CD8-positive, alpha-beta memory T cell (primary cell): ENCODE measurements around the gene SYTL2. TPM values are rescaled to one million over a fixed set of nuclear protein-coding genes. Genes with fewer than 3 reads are reported as not detected.
"Not testable (repeated sequence)": the region's sequence is repeated elsewhere in the genome, so short reads cannot be mapped to it uniquely, and the experiment has no call there.

Experiments used
- CTCF ChIA-PET: fragments of 350-600 bp; sonication (Branson Sonifier 250); formaldehyde crosslinking; loops from one replicate; lab custom pipeline; 2021; ENCODE audit warnings: antibody characterized with exemption; lab: Charles Lee
- POLR2A ChIA-PET: fragments of 350-600 bp; sonication (Branson Sonifier 250); formaldehyde crosslinking; loops from one replicate; lab custom pipeline; 2021; ENCODE audit warnings: antibody characterized with exemption; lab: Charles Lee
- DNase-seq, 5 donors: peaks; one replicate each; pipeline versions ENCODE4 v3.0.0 to v3.0.0-alpha.2; 2020 to 2022; ENCODE audit warnings: mixed read lengths in 1 of 5
- H3K27ac ChIP-seq: one replicate; pipeline ENCODE4 v1.7.0; 2013; ENCODE audit warnings: low read depth, mild to moderate bottlenecking, low read length, moderate library complexity
- H3K27me3 ChIP-seq: 2 replicates; pipeline ENCODE4 v1.7.0; 2013; ENCODE audit warnings: low read length, mild to moderate bottlenecking; ENCODE audit not compliant: insufficient read depth, poor library complexity, severe bottlenecking
- H3K36me3 ChIP-seq: 2 replicates; pipeline ENCODE4 v1.7.0; 2013; ENCODE audit warnings: mild to moderate bottlenecking, low read length, moderate library complexity; ENCODE audit not compliant: insufficient read depth
- H3K4me1 ChIP-seq: 2 replicates; pipeline ENCODE4 v1.7.0; 2013; ENCODE audit warnings: mild to moderate bottlenecking, low read length, moderate library complexity; ENCODE audit not compliant: insufficient read depth
- H3K4me3 ChIP-seq: 2 replicates; pipeline ENCODE4 v1.7.0; 2013; ENCODE audit warnings: mild to moderate bottlenecking, low read length
- H3K9me3 ChIP-seq: 2 replicates; pipeline ENCODE4 v1.7.0; 2013; ENCODE audit warnings: mild to moderate bottlenecking, low read length
- H3K27ac Mint-ChIP-seq, 8 donors: one replicate each; pipeline ENCODE4 v1.8.0; 2020 to 2021; ENCODE audit warnings: mixed read lengths in 8 of 8, mild to moderate bottlenecking in 6 of 8, inconsistent platforms in 3 of 8, moderate library complexity in 3 of 8
- H3K27me3 Mint-ChIP-seq, 2 donors: one replicate each; pipeline ENCODE4 v1.8.0; 2020 to 2021; ENCODE audit warnings: mixed read lengths in 2 of 2, mild to moderate bottlenecking in 1 of 2, moderate library complexity in 1 of 2
- H3K36me3 Mint-ChIP-seq, 3 donors: one replicate each; pipeline ENCODE4 v1.8.0; 2020 to 2021; ENCODE audit warnings: mixed read lengths in 3 of 3, inconsistent platforms in 1 of 3, mild to moderate bottlenecking in 1 of 3
- H3K4me1 Mint-ChIP-seq, 3 donors: one replicate each; pipeline ENCODE4 v1.8.0; 2020 to 2021; ENCODE audit warnings: mixed read lengths in 3 of 3, inconsistent platforms in 1 of 3, mild to moderate bottlenecking in 1 of 3
- H3K4me3 Mint-ChIP-seq, 7 donors: one replicate each; pipeline ENCODE4 v1.8.0; 2020 to 2021; ENCODE audit warnings: mixed read lengths in 7 of 7, mild to moderate bottlenecking in 6 of 7, moderate library complexity in 4 of 7, inconsistent platforms in 2 of 7
- H3K9me3 Mint-ChIP-seq, 5 donors: one replicate each; pipeline ENCODE4 v1.8.0; 2020 to 2022; ENCODE audit warnings: mixed read lengths in 5 of 5, mild to moderate bottlenecking in 3 of 5, moderate library complexity in 2 of 5, inconsistent platforms in 1 of 5
- polyA plus RNA-seq: library from polyadenylated mRNA; unstranded; fragments of 300-500 nt; fragmentation: Illumina TruSeq; gene quantifications from one replicate; pipeline ENCODE4 v1.2.3, GENCODE V29; 2021
- total RNA-seq, 2 experiments: library from RNA; stranded (reverse); gene quantifications; one replicate each; pipeline ENCODE4 v1.2.3, GENCODE V29; 2021

SYTL2 gene
- total and polyA plus RNA-seq, 3 experiments from 2014 or later = 12.4 to 52.3 (median 13.2) TPM

- H3K9me3 ChIP-seq, H3K36me3 Mint-ChIP-seq, H3K4me3 ChIP-seq, H3K27ac Mint-ChIP-seq, H3K27ac ChIP-seq, POLR2A ChIA-PET, H3K27me3 ChIP-seq, DNase-seq, H3K27me3 Mint-ChIP-seq, H3K9me3 Mint-ChIP-seq, H3K4me1 ChIP-seq, H3K36me3 ChIP-seq: not testable (repeated sequence)
- CTCF ChIA-PET = interaction anchor here (0.7 to 2.2 kb wide), 5 partner anchors 28 to 755 kb away, joined by 3 to 28 read pairs (median 6); no protein-coding TSS in a partner anchor
- H3K4me3 Mint-ChIP-seq = peak overlapping the region in 1 of 7 donors; percentile 61
- peaks cover 9 to 15% (median 11%) of the 10 kb centered on the region in 3 donors for H3K4me1 Mint-ChIP-seq
These were observed 42.6 kb upstream of the SYTL2 start for GRCh38 chr11:85853541-85853940.

DNA sequence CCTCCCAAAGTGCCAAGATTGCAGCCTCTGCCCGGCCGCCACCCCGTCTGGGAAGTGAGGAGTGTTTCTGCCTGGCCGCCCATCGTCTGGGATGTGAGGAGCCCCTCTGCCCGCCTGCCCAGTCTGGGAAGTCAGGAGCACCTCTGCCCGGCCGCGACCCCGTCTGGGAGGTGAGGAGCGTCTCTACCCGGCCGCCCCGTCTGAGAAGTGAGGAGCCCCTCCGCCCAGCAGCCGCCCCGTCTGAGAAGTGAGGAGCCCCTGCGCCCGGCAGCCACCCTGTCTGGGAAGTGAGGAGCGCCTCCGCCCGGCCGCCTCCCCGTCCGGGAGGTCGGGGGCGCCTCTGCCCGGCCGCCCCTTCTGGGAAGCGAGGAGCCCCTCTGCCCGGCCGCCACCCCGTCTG lies 41.8 kb upstream of the SYTL2 start:
- H3K36me3 ChIP-seq, H3K27me3 ChIP-seq, H3K27ac Mint-ChIP-seq, H3K36me3 Mint-ChIP-seq, H3K27ac ChIP-seq, H3K9me3 ChIP-seq, H3K9me3 Mint-ChIP-seq, H3K4me3 ChIP-seq, H3K4me3 Mint-ChIP-seq, POLR2A ChIA-PET, H3K4me1 ChIP-seq, H3K27me3 Mint-ChIP-seq, CTCF ChIA-PET, DNase-seq: not testable (repeated sequence)
- H3K4me1 Mint-ChIP-seq = peaks cover 9 to 15% (median 11%) of the 10 kb centered on the region in 3 donors

GRCh38 chr11:85848556-85848955 lies 37.6 kb upstream of the SYTL2 start:
- no peaks in the 10 kb centered on the region for H3K4me1 ChIP-seq
- H3K36me3 Mint-ChIP-seq = peaks cover 0 to 4% (median 0%) of the 10 kb centered on the region in 3 donors
- H3K27me3 ChIP-seq = no peaks in the 10 kb centered on the region
- H3K27me3 Mint-ChIP-seq = no peaks in the 10 kb centered on the region
- H3K36me3 ChIP-seq = no peaks in the 10 kb centered on the region
- POLR2A ChIA-PET = no interaction called here
- peak overlapping the region in 1 of 8 donors; percentile 23 for H3K27ac Mint-ChIP-seq
- H3K4me1 Mint-ChIP-seq = no peaks in the 10 kb centered on the region
- CTCF ChIA-PET = no interaction called here
- no peak for DNase-seq
- H3K4me3 Mint-ChIP-seq = no peak overlapping the region
- no peaks in the 10 kb centered on the region for H3K9me3 ChIP-seq
- no peak overlapping the region for H3K27ac ChIP-seq
- peaks cover 0 to 5% (median 0%) of the 10 kb centered on the region in 5 donors for H3K9me3 Mint-ChIP-seq
- no peak overlapping the region for H3K4me3 ChIP-seq

DNA sequence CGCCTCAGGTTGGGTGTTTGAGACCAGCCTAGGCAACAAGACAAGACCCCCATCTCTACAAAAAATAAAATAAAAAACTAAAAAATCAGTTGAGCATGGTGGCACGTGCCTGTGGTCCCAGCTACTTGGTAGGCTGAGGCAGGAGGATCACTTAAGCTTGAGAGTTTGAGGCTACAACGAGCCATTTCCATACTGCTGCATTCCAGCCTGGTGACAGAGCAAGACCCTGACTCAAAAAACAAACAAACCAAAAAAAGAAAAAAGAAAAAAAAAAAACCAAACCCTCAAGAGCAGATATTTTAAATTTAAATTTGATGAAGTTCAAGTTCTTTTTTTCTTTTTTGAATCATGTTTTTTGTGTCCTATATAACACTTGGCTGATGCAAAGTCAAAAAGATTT lies 37.1 kb upstream of the SYTL2 start:
- Mint-ChIP-seq H3K27ac (no peak overlapping the region), H3K9me3 (peaks cover 0 to 5% (median 0%) of the 10 kb centered on the region in 5 donors), H3K27me3 (no peaks in the 10 kb centered on the region), H3K4me3 (no peak overlapping the region), H3K4me1 (no peaks in the 10 kb centered on the region), H3K36me3 (peaks cover 0 to 4% (median 0%) of the 10 kb centered on the region in 3 donors)
- POLR2A ChIA-PET = no interaction called here
- CTCF ChIA-PET = no interaction called here
- Histone ChIP-seq H3K9me3 (no peaks in the 10 kb centered on the region), H3K36me3 (no peaks in the 10 kb centered on the region), H3K4me3 (no peak overlapping the region), H3K27me3 (no peaks in the 10 kb centered on the region), H3K27ac (no peak overlapping the region), H3K4me1 (no peaks in the 10 kb centered on the region)
- DNase-seq = no peak

GRCh38 chr11:85847436-85847835 lies 36.5 kb upstream of the SYTL2 start:
- Mint-ChIP-seq H3K36me3 (peaks cover 0 to 4% (median 2%) of the 10 kb centered on the region in 3 donors), H3K27ac (no peak overlapping the region), H3K4me1 (peaks cover 0 to 1% (median 0%) of the 10 kb centered on the region in 3 donors), H3K9me3 (peaks cover 0 to 5% (median 0%) of the 10 kb centered on the region in 5 donors), H3K4me3 (no peak overlapping the region), H3K27me3 (no peaks in the 10 kb centered on the region)
- DNase-seq = no peak
- Histone ChIP-seq H3K4me3 (no peak overlapping the region), H3K36me3 (no peaks in the 10 kb centered on the region), H3K9me3 (no peaks in the 10 kb centered on the region), H3K27ac (no peak overlapping the region), H3K4me1 (no peaks in the 10 kb centered on the region), H3K27me3 (no peaks in the 10 kb centered on the region)
- ChIA-PET POLR2A (interaction anchor here (1.1 kb wide), 1 partner anchor 184 kb away, joined by 7 read pairs; no protein-coding TSS in a partner anchor), CTCF (no interaction called here)

DNA sequence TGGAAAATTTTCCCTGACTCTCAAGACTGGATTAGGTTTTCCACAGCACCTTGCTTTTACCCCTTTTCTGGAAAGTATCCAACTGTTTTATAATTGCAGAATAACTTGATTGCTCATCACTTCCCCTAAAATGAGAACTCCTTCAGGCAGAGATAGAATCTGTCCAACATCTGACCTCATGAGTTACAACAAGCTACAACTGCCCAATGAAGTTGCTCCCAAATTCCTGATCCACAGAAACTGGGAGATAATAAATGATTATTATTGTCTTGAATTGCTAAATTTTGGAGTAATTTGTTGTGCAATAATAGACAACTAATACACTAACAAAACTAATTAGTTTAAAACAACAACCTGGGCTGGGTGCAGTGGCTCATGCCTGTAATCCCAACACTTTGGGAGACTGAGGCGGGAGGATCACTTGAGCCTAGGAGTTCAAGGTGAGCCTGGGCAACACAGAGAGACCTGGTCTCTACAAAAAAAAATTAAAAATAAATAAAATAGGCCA lies 34.2 kb upstream of the SYTL2 start:
- peaks cover 0 to 1% (median 0%) of the 10 kb centered on the region in 3 donors for H3K4me1 Mint-ChIP-seq
- no peak overlapping the region for H3K4me3 Mint-ChIP-seq
- Histone ChIP-seq H3K36me3 (no peaks in the 10 kb centered on the region), H3K9me3 (no peaks in the 10 kb centered on the region), H3K4me1 (no peaks in the 10 kb centered on the region), H3K27me3 (no peaks in the 10 kb centered on the region), H3K27ac (no peak overlapping the region), H3K4me3 (no peak overlapping the region)
- no peaks in the 10 kb centered on the region for H3K27me3 Mint-ChIP-seq
- peaks cover 0 to 3% (median 2%) of the 10 kb centered on the region in 3 donors for H3K36me3 Mint-ChIP-seq
- ChIA-PET CTCF (interaction anchor here (1.0 to 2.2 kb wide), 2 partner anchors 10 to 158 kb away, joined by 7 to 15 read pairs; partner anchors contain the start of gene CCDC83), POLR2A (no interaction called here)
- H3K27ac Mint-ChIP-seq = no peak overlapping the region
- no peak for DNase-seq
- peaks cover 0 to 5% (median 0%) of the 10 kb centered on the region in 5 donors for H3K9me3 Mint-ChIP-seq

DNA sequence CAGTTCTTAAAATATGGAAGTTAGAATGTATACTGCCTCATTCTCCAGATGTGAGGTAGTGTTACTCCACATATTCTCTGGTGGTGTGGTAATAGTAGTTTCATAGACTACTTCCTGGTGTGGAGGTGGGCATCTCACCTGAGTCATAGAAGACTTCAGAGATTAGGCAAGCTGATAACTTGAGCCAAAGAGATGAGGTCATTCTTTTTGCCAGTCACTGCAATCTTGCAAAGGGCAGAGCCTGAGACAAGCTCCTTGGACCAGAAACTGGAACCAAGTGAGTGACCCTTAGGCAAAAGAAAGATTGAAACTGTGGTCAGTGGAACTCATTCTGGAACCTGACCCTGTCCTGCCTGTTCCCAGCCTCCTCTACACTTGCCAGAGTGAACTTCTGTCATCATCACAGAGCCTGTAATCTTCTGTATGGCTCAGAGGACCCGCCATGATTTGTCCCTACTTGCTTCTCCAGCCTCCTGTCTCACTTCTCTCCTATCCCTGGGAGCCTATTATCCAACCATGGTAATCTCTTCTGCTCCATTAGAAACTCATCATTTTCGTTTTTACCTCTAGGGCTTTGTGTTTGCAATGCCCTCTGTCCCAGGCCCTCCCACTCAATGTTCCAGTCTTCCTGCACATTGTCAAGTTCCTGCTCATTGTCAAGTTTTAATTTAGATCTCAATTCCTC lies 33.6 kb upstream of the SYTL2 start:
- H3K9me3 ChIP-seq = no peaks in the 10 kb centered on the region
- no peaks in the 10 kb centered on the region for H3K36me3 ChIP-seq
- H3K27ac ChIP-seq = no peak overlapping the region
- CTCF ChIA-PET = interaction anchor here (2.1 kb wide), 1 partner anchor 10 kb away, joined by 7 read pairs; the partner anchor contains the start of gene CCDC83
- H3K4me1 ChIP-seq = no peaks in the 10 kb centered on the region
- no peak for DNase-seq
- Mint-ChIP-seq H3K9me3 (peaks cover 0 to 5% (median 0%) of the 10 kb centered on the region in 5 donors), H3K27me3 (no peaks in the 10 kb centered on the region), H3K36me3 (peaks cover 0 to 3% (median 0%) of the 10 kb centered on the region in 3 donors), H3K4me3 (no peak overlapping the region), H3K4me1 (peaks cover 0 to 1% (median 0%) of the 10 kb centered on the region in 3 donors), H3K27ac (peak overlapping the region in 2 of 8 donors; percentile 4 to 62)
- POLR2A ChIA-PET = no interaction called here
- H3K27me3 ChIP-seq = no peaks in the 10 kb centered on the region
- H3K4me3 ChIP-seq = no peak overlapping the region

DNA sequence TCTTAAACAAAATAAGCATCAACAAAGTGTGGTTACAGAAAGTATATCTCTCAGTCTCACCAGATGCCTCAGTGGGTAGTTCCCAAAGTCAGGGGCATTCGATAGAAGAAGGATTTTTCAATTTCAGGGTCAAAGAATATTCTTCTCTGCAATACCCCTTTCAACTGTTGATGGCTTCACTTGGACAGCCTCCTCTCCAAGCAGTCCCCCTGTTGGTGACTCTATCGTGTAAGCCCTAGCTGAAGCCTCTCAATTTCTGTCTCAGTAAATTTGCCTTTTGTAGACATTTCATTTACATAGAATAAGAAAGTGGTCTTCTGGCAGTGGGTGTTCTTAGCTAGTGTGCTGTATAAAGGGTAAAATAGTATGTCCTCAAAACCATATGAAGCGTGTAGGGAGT lies 33.0 kb upstream of the SYTL2 start:
- H3K4me3 ChIP-seq = no peak overlapping the region
- no peak overlapping the region for H3K27ac ChIP-seq
- Mint-ChIP-seq H3K27me3 (no peaks in the 10 kb centered on the region), H3K36me3 (peaks cover 0 to 3% (median 0%) of the 10 kb centered on the region in 3 donors), H3K4me1 (peaks cover 0 to 1% (median 0%) of the 10 kb centered on the region in 3 donors), H3K4me3 (no peak overlapping the region), H3K27ac (peak overlapping the region in 2 of 8 donors; percentile 45 to 54), H3K9me3 (peaks cover 0 to 5% (median 0%) of the 10 kb centered on the region in 5 donors)
- no peaks in the 10 kb centered on the region for H3K4me1 ChIP-seq
- H3K9me3 ChIP-seq = no peaks in the 10 kb centered on the region
- POLR2A ChIA-PET = no interaction called here
- no peaks in the 10 kb centered on the region for H3K27me3 ChIP-seq
- H3K36me3 ChIP-seq = no peaks in the 10 kb centered on the region
- DNase-seq = no peak
- CTCF ChIA-PET = interaction anchor here (2.1 kb wide), 1 partner anchor 11 kb away, joined by 7 read pairs; the partner anchor contains the start of gene CCDC83
